Measurements from ENCODE around the gene DDX24.

DNA sequence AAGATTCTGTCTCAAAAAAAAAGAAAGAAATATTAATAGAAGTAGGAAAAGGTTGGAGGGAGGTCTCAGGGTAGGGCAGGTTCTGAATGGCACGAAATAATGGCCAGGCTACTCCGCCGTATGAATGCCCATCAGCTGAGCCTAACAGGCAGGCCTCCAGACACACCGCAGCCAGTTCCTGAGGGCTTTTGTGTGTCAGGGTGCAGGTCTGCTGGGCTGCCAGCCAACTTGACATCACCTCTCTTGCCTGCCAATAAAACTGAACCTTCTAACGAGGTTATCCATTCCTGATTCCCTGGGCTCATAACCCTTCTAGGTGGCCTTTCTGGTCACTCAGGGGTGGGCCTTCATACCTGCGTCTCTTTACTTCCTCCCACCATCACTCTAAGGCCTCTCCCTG lies 32.5 kb upstream of the DDX24 start:
- TF ChIP-seq EZH2 (IDR thresholded peaks at IDR 0.05) (no peak), POLR2AphosphoS5 (IDR thresholded peaks at IDR 0.05; ENCODE audit: borderline replicate concordance, low read depth, low read length) (no peak), FOXP2 (optimal IDR thresholded peaks at IDR 0.05; ENCODE audit: control extremely low read depth, extremely low read length, insufficient read depth) (no peak)

All from SK-N-MC (cell line).